K562 (cell line): ENCODE data around the gene HMCN1. TPM values are rescaled to one million over a fixed set of nuclear protein-coding genes. Genes with fewer than 3 reads are reported as not detected.

Experiments
- ATAC-seq: fragments of 200-7000 bp; cut with Tn5 transposase; 3 replicates; pipeline ENCODE4 v1.9.1; 2020; ENCODE audit warnings: moderate library complexity
- BruUV-seq: library from RNA; stranded (reverse); fragments of 400-500 nt; replicated peaks from 2 replicates; lab custom pipeline; 2021; lab: Mats Ljungman, UMichigan
- CTCF ChIA-PET: fragments of 300-600 bp; formaldehyde crosslinking; extraction: SDS; loops from one replicate; lab custom pipeline; 2021; ENCODE audit warnings: low intra/inter-chr PET ratio; lab: Yijun Ruan, JAX
- POLR2A ChIA-PET: fragments of 300-600, 350-650 bp; sonication (Branson Sonifier 250); formaldehyde crosslinking; extraction: SDS; loops from one replicate; lab custom pipeline; 2021; ENCODE audit warnings: antibody characterized with exemption, inconsistent platforms; lab: Yijun Ruan, JAX
- DNase-seq, 4 experiments: peaks; one replicate each; pipeline versions ENCODE4 v3.0.0 to v3.0.0-alpha.2; 2011 to 2018; ENCODE audit warnings: low spot score in 3 of 4, mixed read lengths in 3 of 4; ENCODE audit errors: extremely low read depth in 1 of 4
- FAIRE-seq: peaks from 2 replicates; lab custom pipeline; 2011; peaks lifted over from hg19 to GRCh38; lab: Jason Lieb, UNC
- H2AFZ ChIP-seq: 2 replicates; pipeline ENCODE4 v1.6.0; 2011; ENCODE audit warnings: low read depth, low read length, control low read depth, inconsistent platforms
- H3K27ac ChIP-seq: fragments of 200-600 bp; 3 replicates; pipeline ENCODE4 v1.8.0; 2011; ENCODE audit warnings: low read depth, mild to moderate bottlenecking, control low read depth, inconsistent platforms, low read length, moderate library complexity, mixed read lengths; ENCODE audit errors: extremely low read depth
- H3K27me3 ChIP-seq, 2 experiments: fragments of 300-600 bp in 1 of 2; 2 replicates in 1 of 2; 3 replicates in 1 of 2; pipeline versions ENCODE4 v1.6.0 to v1.8.0; 2011; ENCODE audit warnings: inconsistent platforms in 2 of 2, low read length in 2 of 2, mild to moderate bottlenecking in 1 of 2, mixed read lengths in 1 of 2, moderate library complexity in 1 of 2; ENCODE audit not compliant: control insufficient read depth in 2 of 2, insufficient read depth in 2 of 2
- H3K36me3 ChIP-seq: fragments of 300-600 bp; 3 replicates; pipeline ENCODE4 v1.8.0; 2011; ENCODE audit warnings: mild to moderate bottlenecking, low read length, inconsistent platforms; ENCODE audit not compliant: control insufficient read depth, insufficient read depth
- H3K4me1 ChIP-seq, 2 experiments: fragments of 200-600 bp in 1 of 2; replicated peaks in 1 of 2; 2 replicates in 1 of 2; 3 replicates in 1 of 2; pipeline versions ENCODE4 v1.5.1 to v1.8.0; 2011; ENCODE audit warnings: inconsistent platforms in 2 of 2, low read length in 2 of 2, mild to moderate bottlenecking in 1 of 2, mixed read lengths in 1 of 2, moderate library complexity in 1 of 2; ENCODE audit not compliant: control insufficient read depth in 2 of 2, insufficient read depth in 2 of 2
- H3K4me2 ChIP-seq: 2 replicates; pipeline ENCODE4 v1.6.1; 2011; ENCODE audit warnings: low read length, control low read depth, inconsistent platforms, mixed read lengths; ENCODE audit not compliant: insufficient read depth
- H3K4me3 ChIP-seq: fragments of 200-600 bp; sonication (generic), shearing (Covaris generic); 2 replicates; pipeline ENCODE4 v1.5.1; 2016; ENCODE audit warnings: control low read depth, inconsistent platforms
- H3K79me2 ChIP-seq: fragments of 200-600 bp; 3 replicates; pipeline ENCODE4 v1.8.0; 2011; ENCODE audit warnings: low read length, inconsistent platforms; ENCODE audit not compliant: control insufficient read depth, insufficient read depth
- H3K9ac ChIP-seq, 2 experiments: 2 replicates each; pipeline versions ENCODE4 v1.6.0 to v1.6.1; 2011; ENCODE audit warnings: low read depth in 2 of 2, low read length in 2 of 2, control low read depth in 1 of 2, inconsistent platforms in 1 of 2, mild to moderate bottlenecking in 1 of 2, mixed read lengths in 1 of 2; ENCODE audit not compliant: insufficient read depth in 1 of 2
- H3K9me1 ChIP-seq: one replicate; pipeline ENCODE4 v1.6.0; 2011; ENCODE audit warnings: inconsistent platforms, mild to moderate bottlenecking, low read length, moderate library complexity; ENCODE audit not compliant: control insufficient read depth, insufficient read depth
- H3K9me3 ChIP-seq: replicated peaks from 2 replicates; pipeline ENCODE4 v1.5.1; 2011; ENCODE audit warnings: low read depth, low read length, inconsistent platforms; ENCODE audit not compliant: control insufficient read depth, insufficient read depth
- H4K20me1 ChIP-seq: replicated peaks from 2 replicates; pipeline ENCODE4 v1.6.1; 2011; ENCODE audit warnings: low read length, inconsistent platforms, mixed read lengths; ENCODE audit not compliant: control insufficient read depth, insufficient read depth
- ARID1B ChIP-seq: fragments of 450-650 bp; IDR thresholded peaks from 2 replicates; pipeline ENCODE4 v1.6.1; 2016; ENCODE audit warnings: antibody characterized with exemption, mild to moderate bottlenecking, inconsistent platforms
- ETV1 ChIP-seq: fragments of 450-650 bp; conservative IDR thresholded peaks from 2 replicates; pipeline ENCODE4 v1.6.1; 2016; ENCODE audit warnings: missing genetic modification characterization, control low read depth, low read depth, missing compliant biosample characterization
- FIP1L1 ChIP-seq: fragments of 200-400 bp; formaldehyde crosslinking; IDR thresholded peaks from 2 replicates; pipeline ENCODE4 v1.6.1; 2018; ENCODE audit warnings: mild to moderate bottlenecking, low read depth, low read length; ENCODE audit not compliant: poor library complexity, severe bottlenecking
- MEIS2 ChIP-seq: fragments of 450-650 bp; IDR thresholded peaks from 2 replicates; pipeline ENCODE4 v1.6.1; 2014; ENCODE audit warnings: mild to moderate bottlenecking; ENCODE audit not compliant: partially characterized antibody
- PCBP2 ChIP-seq: fragments of 200-400 bp; formaldehyde crosslinking; IDR thresholded peaks from 2 replicates; pipeline ENCODE4 v1.6.1; 2018; ENCODE audit warnings: low read length, low read depth, mild to moderate bottlenecking, moderate library complexity; ENCODE audit not compliant: poor library complexity, severe bottlenecking
- RAD21 ChIP-seq, 2 experiments: fragments of 250-450 bp in 1 of 2; fragments of 450-650 bp in 1 of 2; sonication (Bioruptor Pico) in 1 of 2; formaldehyde crosslinking in 1 of 2; IDR thresholded peaks in 1 of 2; conservative IDR thresholded peaks in 1 of 2; 2 replicates each; pipeline versions ENCODE4 v1.4.0 to v1.8.0; 2020 to 2022; ENCODE audit warnings: mild to moderate bottlenecking in 2 of 2, moderate library complexity in 1 of 2
- ZKSCAN1 ChIP-seq: fragments of 150-350 bp; IDR thresholded peaks from 2 replicates; pipeline ENCODE4 v1.6.1; 2016; ENCODE audit warnings: low read depth, low read length
- WGBS: fragments of 100-300 bp; shearing (Covaris generic); methylation state at CpG from one replicate; pipeline ENCODE4 v1.1.6; 2016; ENCODE audit warnings: low coverage, mixed read lengths; ENCODE audit not compliant: insufficient coverage; ENCODE audit errors: missing lambda C conversion rate; 5-methylcytosine and 5-hydroxymethylcytosine counted together
- in situ Hi-C: fragments of 300-500 bp; cut with MboI; formaldehyde crosslinking; loops from 4 replicates; pipeline ENCODE4 v1.15.0; 2018; ENCODE audit warnings: inconsistent platforms, mixed read lengths
- intact Hi-C: fragments of 100-400 bp; cut with micrococcal nuclease; formaldehyde crosslinking; loops from 2 replicates; pipeline ENCODE4 v1.14.2; 2022
- polyA plus RNA-seq, 8 experiments: library from polyadenylated mRNA; depleted of rRNA in 4 of 8; stranded (reverse) in 5 of 8; unstranded in 3 of 8; fragments of >200 nt; fragmentation: Nextera tagmentation in 2 of 8; fragmentation: Illumina TruSeq in 1 of 8; extraction: Ambion mirVana in 2 of 8; extraction: Trizol in 1 of 8; gene quantifications; 2 replicates each; pipeline versions ENCODE4 v1.2.1 to v1.2.3, GENCODE V29; 2011 to 2014; ENCODE audit warnings: inconsistent platforms in 1 of 8, missing spikeins in 1 of 8
- total RNA-seq, 7 experiments: library from RNA; depleted of rRNA in 6 of 7; stranded (reverse); fragments of >200 nt in 6 of 7; fragmentation: Illumina TruSeq in 2 of 7; extraction: Trizol in 2 of 7; gene quantifications; 2 replicates each; pipeline versions ENCODE4 v1.2.1 to v1.2.3, GENCODE V29; 2011 to 2021; ENCODE audit warnings: low replicate concordance in 1 of 7
- TF ChIP-seq, protein P1 (sequence below): fragments of 450-650 bp; IDR thresholded peaks from 2 replicates; pipeline ENCODE4 v1.6.1; 2016; ENCODE audit warnings: missing biosample characterization, missing genetic modification characterization
- TF ChIP-seq, protein P2 (sequence below), 2 experiments: IDR thresholded peaks in 1 of 2; conservative IDR thresholded peaks in 1 of 2; 2 replicates each; pipeline ENCODE4 v1.6.1; 2016; ENCODE audit warnings: low read depth in 2 of 2, mild to moderate bottlenecking in 1 of 2, missing compliant biosample characterization in 1 of 2, missing genetic modification characterization in 1 of 2, moderate library complexity in 1 of 2
- TF ChIP-seq, protein P3 (sequence below): fragments of 250-450 bp; sonication (Bioruptor Pico); IDR thresholded peaks from 2 replicates; pipeline ENCODE4 v1.8.0; 2022; ENCODE audit warnings: moderate library complexity, mild to moderate bottlenecking, inconsistent platforms
- TF ChIP-seq, protein P4 (sequence below), 3 experiments: fragments of 200-800 bp in 1 of 3; fragments of 250-450 bp in 1 of 3; fragments of 450-650 bp in 1 of 3; sonication (Bioruptor Pico) in 1 of 3; sonication (Bioruptor generic) in 1 of 3; formaldehyde crosslinking in 1 of 3; IDR thresholded peaks; 2 replicates each; pipeline versions ENCODE4 v1.6.1 to v1.8.0; 2016 to 2022; ENCODE audit warnings: mild to moderate bottlenecking in 2 of 3, missing genetic modification characterization in 2 of 3, missing compliant biosample characterization in 1 of 3, moderate library complexity in 1 of 3

Gene HMCN1
- total and polyA plus RNA-seq, 9 of the 15 experiments (the other 6 are each of a cell fraction or from before 2014, with no cell fraction given): 0.07 to 0.36 (median 0.21) TPM

DNA sequence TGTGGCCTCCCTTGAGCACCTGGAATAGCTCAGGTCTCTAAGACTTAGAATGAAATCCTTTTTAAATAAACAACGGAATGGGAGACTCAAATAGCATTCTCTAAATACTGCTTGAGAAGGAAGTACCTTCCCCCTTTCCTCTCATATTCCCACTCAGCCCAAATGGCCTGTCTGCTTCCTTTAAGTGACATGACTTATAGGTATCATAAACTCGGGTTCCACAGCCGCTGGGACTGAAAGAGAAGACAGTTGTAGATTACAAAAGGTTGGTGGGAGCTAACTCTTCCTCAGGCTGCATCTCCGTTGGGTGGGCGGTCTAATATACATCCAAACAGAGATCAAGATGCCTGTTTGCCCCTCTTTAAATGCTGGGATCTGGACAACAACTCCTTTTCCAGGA lies 1.2 kb upstream of the HMCN1 start:
- no peak overlapping the region for H3K4me2 ChIP-seq
- peaks cover 9 to 11% of the 10 kb centered on the region in 2 experiments; a peak in 4 of 5 replicates for H3K27me3 ChIP-seq
- in situ Hi-C loops: no loop called here
- intact Hi-C loops: no loop called here
- BruUV-seq: no TSS peak
- H2AFZ ChIP-seq: no peak overlapping the region
- H3K9ac ChIP-seq: no peak overlapping the region
- H3K27ac ChIP-seq: no peak overlapping the region
- POLR2A ChIA-PET: interaction anchor here (1.5 kb wide), 1 partner anchor 31 kb away, joined by 3 read pairs; no protein-coding TSS in a partner anchor
- FAIRE-seq (no peak), DNase-seq (no peak), ATAC-seq (no peak)
- no peaks in the 10 kb centered on the region for H3K36me3 ChIP-seq
- H3K9me3 ChIP-seq: no peaks in the 10 kb centered on the region
- H3K4me3 ChIP-seq: no peak overlapping the region
- no peaks in the 10 kb centered on the region for H3K79me2 ChIP-seq
- WGBS: 0% methylated on average over 5 of the region's 5 CpGs
- CTCF ChIA-PET: interaction anchor here (0.7 kb wide), 1 partner anchor 14 kb away, joined by 3 read pairs; no protein-coding TSS in a partner anchor
- H4K20me1 ChIP-seq: no peaks in the 10 kb centered on the region
- H3K9me1 ChIP-seq: no peaks in the 10 kb centered on the region
- H3K4me1 ChIP-seq: peaks cover 0 to 6% of the 10 kb centered on the region in 2 experiments; a peak in 4 of 5 replicates
- TF ChIP-seq, protein P1, sequence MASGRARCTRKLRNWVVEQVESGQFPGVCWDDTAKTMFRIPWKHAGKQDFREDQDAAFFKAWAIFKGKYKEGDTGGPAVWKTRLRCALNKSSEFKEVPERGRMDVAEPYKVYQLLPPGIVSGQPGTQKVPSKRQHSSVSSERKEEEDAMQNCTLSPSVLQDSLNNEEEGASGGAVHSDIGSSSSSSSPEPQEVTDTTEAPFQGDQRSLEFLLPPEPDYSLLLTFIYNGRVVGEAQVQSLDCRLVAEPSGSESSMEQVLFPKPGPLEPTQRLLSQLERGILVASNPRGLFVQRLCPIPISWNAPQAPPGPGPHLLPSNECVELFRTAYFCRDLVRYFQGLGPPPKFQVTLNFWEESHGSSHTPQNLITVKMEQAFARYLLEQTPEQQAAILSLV: no peak
- no peak for TF ChIP-seq ETV1 (tag)
- no peak for TF ChIP-seq ZKSCAN1
- no peak for TF ChIP-seq PCBP2
- TF ChIP-seq, protein P2, sequence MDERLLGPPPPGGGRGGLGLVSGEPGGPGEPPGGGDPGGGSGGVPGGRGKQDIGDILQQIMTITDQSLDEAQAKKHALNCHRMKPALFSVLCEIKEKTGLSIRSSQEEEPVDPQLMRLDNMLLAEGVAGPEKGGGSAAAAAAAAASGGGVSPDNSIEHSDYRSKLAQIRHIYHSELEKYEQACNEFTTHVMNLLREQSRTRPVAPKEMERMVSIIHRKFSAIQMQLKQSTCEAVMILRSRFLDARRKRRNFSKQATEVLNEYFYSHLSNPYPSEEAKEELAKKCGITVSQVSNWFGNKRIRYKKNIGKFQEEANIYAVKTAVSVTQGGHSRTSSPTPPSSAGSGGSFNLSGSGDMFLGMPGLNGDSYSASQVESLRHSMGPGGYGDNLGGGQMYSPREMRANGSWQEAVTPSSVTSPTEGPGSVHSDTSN (CRISPR knock-in tag; IDR thresholded peaks at IDR 0.05; ENCODE audit: low read depth): no peak
- TF ChIP-seq, protein P2 (tag; conservative IDR thresholded peaks at IDR 0.05; ENCODE audit: low read depth): no peak
- no peak for TF ChIP-seq ARID1B
- TF ChIP-seq MEIS2: no peak
- no peak for TF ChIP-seq RAD21 (CRISPR knock-in tag; conservative IDR thresholded peaks at IDR 0.05 in 1 of 2, IDR thresholded peaks at IDR 0.05 in 1 of 2)
- TF ChIP-seq FIP1L1: no peak
- TF ChIP-seq, protein P3, sequence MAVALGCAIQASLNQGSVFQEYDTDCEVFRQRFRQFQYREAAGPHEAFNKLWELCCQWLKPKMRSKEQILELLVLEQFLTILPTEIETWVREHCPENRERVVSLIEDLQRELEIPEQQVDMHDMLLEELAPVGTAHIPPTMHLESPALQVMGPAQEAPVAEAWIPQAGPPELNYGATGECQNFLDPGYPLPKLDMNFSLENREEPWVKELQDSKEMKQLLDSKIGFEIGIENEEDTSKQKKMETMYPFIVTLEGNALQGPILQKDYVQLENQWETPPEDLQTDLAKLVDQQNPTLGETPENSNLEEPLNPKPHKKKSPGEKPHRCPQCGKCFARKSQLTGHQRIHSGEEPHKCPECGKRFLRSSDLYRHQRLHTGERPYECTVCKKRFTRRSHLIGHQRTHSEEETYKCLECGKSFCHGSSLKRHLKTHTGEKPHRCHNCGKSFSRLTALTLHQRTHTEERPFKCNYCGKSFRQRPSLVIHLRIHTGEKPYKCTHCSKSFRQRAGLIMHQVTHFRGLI (CRISPR knock-in tag): no peak
- TF ChIP-seq, protein P4, sequence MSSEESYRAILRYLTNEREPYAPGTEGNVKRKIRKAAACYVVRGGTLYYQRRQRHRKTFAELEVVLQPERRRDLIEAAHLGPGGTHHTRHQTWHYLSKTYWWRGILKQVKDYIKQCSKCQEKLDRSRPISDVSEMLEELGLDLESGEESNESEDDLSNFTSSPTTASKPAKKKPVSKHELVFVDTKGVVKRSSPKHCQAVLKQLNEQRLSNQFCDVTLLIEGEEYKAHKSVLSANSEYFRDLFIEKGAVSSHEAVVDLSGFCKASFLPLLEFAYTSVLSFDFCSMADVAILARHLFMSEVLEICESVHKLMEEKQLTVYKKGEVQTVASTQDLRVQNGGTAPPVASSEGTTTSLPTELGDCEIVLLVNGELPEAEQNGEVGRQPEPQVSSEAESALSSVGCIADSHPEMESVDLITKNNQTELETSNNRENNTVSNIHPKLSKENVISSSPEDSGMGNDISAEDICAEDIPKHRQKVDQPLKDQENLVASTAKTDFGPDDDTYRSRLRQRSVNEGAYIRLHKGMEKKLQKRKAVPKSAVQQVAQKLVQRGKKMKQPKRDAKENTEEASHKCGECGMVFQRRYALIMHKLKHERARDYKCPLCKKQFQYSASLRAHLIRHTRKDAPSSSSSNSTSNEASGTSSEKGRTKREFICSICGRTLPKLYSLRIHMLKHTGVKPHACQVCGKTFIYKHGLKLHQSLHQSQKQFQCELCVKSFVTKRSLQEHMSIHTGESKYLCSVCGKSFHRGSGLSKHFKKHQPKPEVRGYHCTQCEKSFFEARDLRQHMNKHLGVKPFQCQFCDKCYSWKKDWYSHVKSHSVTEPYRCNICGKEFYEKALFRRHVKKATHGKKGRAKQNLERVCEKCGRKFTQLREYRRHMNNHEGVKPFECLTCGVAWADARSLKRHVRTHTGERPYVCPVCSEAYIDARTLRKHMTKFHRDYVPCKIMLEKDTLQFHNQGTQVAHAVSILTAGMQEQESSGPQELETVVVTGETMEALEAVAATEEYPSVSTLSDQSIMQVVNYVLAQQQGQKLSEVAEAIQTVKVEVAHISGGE (CRISPR knock-in tag; IDR thresholded peaks at IDR 0.05): no peak
